Smooth muscle cell of the brain vasculature (primary cell): ENCODE data around the gene STC2.
"Not testable (repeated sequence)": the region's sequence is repeated elsewhere in the genome, so short reads cannot be mapped to it uniquely, and the experiment has no call there.

Experiments
- DNase-seq: peaks from one replicate; pipeline ENCODE4 v3.0.0-alpha.2; 2012; ENCODE audit warnings: low read depth, low spot score

Gene STC2

DNA sequence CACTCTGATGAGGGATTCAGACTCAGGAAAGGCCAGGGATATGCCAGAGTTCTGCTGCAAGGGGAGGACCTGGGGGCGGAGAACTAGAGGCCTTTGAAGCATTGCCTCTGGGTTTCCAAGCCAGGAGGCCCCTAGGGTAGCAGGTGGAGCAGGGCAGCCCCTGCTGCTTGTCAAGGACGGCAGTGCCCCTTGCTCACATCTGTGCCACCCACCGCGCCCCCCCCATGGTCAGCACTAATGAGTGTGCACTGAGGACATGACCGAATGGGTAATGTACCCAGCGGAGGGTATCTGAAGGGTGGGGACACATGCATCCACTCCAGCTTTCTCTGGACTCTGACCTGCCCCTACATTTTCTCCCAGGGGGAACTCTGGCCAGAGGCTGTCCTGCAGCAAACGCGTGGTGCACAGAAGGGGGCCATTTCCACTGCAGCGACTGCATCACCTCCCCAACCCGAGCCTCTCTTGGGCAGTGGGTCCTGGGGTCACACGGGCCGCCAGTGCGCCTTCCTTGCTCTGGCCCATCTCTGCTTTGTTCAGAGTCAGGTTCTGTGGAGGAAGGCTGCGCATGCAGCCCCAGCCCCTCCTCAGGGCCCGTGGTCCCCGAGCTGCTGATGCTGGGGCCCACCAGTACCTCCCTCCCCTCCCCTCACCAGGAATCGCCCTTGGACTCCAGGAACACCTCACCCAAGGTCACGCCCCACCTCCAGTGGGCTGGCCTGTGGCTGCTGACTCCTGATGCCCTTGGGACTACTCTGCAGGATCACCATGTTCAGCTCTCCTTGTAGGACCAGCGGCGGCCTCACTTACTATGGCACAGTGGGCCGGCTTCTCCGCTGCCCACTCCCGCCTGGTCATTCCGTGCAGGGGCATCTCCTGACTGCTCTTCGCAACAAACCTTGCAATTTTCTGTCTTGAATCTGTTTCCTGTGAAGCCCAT is 31.2 kb downstream of the STC2 start:
- DNase-seq, result no peak

- DNase-seq, result no peak
Measured at GRCh38 chr5:173295796-173296195, 32.4 kb downstream of the STC2 start.

DNA sequence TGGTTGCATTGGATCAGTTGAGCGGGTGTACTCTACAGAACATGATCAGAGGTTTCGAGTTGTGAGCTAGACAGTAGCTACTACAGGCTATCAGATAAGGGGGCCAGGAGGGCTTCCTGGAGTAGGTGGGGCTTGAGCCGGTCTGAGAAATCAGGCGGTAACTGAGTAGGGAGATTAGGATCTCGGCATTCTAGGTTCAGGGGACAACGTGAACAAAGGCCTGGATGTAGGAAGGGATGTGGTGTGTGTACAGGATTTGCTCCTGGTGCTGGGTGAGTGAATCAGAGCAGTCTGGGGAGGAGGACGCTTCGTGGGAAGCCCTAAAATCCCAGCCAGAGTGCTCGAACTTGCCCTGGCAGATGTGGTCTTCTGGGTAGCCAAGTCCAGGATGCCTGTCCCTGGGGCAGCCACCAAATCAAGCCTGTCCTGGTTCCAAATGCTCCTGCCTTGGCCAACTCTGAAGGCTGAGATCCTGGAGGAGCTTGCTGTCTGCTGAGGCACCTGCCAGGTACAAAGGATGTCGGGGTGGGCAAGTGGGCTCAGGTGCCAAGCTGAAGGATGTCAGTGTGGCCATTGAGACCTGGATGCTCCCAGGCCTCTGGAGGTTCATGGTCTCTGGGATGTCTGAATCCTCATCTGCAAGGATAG is 33.4 kb downstream of the STC2 start:
- no peak for DNase-seq

DNA sequence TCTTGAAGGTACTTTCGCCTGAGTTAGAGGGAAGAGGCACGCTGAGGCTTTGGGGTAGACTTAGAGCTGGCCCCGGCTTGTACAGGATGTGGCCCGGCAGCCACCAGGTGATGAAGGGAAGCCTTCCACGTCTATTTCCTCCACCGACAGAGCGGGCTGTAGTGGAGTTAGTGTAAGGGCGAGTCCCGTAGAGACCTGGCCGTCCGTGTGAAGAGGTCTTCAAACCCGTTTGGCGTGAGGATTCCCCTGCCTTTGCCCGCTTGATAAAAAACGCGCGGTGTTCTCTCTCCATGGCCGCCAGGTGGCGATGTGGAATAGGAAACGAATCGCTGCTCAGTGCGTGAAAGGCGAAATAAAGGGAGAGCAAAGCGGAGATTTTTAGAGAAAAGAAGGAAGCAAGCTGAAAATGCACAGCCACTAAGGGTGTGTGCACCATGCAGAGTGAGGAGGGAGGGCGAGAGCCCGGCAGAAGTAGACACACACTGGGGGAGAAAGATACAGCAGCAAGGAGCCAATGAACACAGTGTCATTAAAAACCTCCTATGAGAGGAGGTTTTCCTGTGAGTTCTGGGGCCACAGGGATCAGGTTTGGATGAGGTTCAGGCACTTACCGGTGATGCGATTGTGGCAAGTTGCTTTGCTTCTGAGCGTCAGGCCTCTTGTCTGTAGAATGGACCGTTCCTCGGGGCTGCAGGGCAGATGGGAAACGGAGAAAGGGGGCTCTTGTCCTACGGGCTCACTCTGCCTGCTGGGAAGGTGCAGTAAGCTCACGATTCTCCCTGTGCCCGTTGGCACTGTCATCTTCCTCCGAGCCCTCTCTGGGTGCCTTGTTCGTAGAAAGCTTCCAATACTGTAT is 34.2 kb downstream of the STC2 start:
- peak; percentile 74 for DNase-seq

- no peak for DNase-seq
Measured at GRCh38 chr5:173291722-173292658, 36.2 kb downstream of the STC2 start.

DNA sequence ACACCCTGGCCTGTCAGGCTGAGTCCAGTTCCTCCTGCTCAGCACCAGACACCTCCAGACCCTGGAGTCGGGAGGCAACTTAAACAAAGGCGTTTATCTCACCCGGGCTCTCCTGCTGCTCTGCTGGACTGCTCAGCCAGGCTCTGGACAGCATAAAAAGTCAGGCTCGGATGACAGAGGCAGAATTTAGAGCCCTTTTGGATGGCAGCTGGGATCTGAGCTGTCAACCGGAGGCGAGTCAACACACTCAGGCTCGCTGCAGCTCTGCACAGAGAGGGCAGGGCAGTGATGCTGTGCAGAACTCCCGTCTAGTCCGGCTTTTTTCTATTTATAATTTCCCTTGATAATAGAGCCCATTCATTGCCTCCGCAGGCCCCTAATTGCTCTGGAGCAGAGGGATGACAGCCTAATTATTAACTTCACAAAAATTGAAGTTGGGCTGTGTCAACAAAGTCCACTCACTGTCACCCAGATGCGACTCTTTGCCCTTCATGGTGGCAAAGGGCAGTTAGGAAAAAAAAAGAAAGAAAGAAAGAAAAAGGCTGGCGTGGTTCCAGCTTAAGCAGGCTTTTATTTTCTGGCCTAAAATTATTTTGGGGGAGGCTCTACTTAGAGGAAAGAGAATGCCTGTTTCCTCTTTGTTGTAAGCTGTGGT is 37.6 kb downstream of the STC2 start:
- no peak for DNase-seq

GRCh38 chr5:173289372-173289771 is 38.8 kb downstream of the STC2 start:
- no peak for DNase-seq

DNA sequence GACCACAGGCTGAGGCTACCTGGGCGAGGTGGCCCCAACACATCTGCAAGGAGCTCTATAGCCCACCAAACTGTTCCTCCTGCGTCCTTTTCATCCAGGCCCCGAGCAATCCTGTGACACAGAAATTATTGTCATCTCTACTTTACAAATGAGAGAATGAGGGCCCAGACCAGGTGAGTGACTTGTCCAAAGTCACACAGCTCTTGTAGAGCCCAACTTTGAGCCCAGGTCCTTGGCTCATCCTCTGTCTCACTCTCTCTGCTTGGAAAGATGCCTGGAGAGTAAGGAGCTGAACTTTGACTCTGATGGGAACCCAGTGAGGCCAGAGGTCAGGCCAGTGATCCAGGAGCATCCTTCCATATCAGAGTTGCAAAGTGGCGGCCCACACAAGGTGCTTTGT is 39.6 kb downstream of the STC2 start:
- no peak for DNase-seq

- no peak for DNase-seq
Measured at GRCh38 chr5:173287086-173287485, 41.1 kb downstream of the STC2 start.

- DNase-seq, result not testable (repeated sequence)
Measured at GRCh38 chr5:173284343-173284958, 43.8 kb downstream of the STC2 start.

DNA sequence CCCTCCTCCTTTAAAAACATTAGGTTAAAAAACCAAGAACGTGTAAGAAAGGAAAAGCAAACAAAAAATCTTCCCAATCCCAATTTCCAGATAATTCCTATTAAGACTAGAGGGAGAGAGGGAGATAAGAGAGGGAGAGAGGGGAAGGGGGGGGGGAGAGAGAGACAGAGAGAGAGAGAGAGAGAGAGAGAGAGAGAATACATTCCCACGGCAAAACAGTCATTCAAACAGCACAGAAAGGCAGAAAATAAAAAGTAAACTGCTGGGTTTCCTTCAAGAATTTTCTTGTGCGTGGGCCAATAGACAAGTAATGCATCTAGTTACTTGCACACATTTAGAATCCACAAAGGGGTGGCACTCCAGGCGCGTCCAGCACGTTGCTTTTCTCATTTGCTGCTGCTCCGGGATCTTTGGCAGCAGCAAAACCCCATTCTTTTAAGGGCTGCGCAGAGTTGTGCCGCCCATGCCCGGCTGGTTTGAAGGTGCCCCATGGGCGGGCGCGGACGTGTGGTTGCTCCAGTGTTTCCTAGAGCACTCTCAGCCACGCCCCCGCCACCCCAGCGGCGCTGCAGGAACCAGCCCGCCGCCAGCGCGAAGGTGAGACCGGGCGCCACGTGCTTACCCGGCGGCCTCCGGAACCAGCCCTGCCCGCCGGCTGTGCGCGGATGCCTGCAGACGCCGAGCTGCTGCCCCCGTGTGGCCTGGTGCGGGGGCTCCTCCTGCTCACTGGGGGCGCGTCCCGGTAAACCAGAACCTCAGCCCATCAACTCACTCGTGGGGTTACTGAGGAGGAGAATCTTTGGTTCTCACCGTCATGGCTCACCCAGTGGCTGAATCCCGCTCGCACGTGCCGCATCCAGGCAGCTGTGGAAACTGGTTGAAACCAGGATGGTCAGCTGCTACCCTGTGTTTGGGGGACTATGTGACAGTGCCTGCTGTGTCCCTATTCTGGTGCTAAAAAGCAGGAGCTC is 44.6 kb downstream of the STC2 start:
- DNase-seq, result no peak

DNA sequence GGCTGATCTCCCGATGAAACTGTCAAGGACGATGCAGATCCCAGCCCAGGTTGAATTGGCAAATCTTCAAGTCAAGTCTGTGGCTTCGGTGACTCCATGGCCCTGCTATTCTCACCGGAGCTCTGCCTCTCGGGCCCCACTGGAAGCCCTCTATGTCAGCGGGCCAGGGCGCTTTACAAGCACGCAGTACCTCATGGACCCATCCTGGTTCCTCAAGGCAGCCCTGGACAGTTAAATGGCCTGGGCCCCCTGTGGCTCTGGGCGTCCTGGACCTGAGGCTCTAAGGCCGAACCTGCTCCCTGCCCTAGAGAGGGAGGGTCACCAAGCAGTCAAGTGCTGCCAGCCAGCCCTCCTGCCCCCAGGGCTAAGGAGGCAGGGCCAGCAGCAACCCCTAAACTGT is 45.3 kb downstream of the STC2 start:
- DNase-seq, result no peak

DNA sequence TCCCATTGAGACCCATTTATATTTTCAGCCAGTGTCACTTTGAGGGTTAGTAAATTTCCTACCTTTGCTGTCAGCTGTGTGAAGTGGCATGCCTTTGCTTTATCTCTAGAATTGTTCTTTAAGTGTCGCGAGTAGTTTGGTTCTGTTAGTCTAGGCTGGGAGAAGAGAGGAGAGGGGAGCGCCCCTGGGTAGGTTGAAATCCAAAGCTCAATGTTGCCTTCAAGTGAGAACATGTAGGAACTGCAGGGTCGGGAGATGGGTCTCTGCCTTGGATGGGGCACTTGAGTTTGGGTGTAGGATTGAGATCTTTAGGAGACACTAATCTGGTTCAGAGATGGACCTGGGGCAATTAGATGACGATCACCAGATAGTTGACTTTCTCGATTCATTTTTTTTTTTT is 46.3 kb downstream of the STC2 start:
- no peak for DNase-seq

GRCh38 chr5:173279166-173279565 is 49.0 kb downstream of the STC2 start:
- DNase-seq, result no peak

DNA sequence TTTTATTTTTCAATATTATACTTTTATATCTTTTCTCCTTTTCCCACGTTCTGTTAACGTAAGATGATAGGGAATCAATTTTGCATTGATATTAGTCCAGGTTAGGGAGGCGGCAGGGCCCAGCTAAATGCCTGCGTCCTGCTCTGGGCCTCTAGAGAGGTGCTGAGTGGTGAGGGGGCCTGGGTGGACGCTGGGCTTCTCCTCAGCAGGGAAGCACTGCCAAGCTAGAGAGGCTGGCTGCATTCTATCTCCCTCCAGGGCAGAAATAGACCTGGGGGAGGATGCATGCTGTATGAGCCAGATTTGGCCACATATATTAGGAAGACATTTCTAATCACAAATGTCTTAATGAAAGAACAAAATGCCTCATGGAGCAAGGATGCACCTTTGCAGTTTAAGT is 49.6 kb downstream of the STC2 start:
- no peak for DNase-seq

- no peak for DNase-seq
Measured at GRCh38 chr5:173278172-173278571, 50.0 kb downstream of the STC2 start.

DNA sequence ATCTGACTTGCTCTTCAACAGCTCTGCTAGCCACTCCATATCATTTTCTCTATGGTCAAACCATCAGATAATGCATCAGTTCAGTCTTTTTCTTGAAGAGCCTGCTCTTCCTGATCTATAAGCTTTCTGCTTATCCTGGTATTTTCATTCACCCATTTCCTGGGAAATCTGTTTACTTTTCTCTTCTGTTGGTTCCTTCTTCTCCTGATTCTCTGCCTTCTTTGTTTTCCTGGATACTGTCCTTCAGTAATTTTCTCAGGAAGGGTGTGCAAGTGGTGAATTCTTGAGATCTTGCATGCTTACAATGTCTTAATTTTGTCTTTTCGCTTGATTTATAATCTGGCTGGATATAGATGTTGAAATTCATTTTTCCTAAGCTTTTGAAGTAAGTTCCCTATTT is 53.4 kb downstream of the STC2 start:
- DNase-seq, result no peak

- DNase-seq, result no peak
Measured at GRCh38 chr5:173271419-173271818, 56.8 kb downstream of the STC2 start.
